Left renal cortex interstitium (tissue), 4 donors: ENCODE measurements around the gene DSCAM. TPM values are rescaled to one million over a fixed set of nuclear protein-coding genes. Genes with fewer than 3 reads are reported as not detected.
"Not testable (repeated sequence)": the region's sequence is repeated elsewhere in the genome, so short reads cannot be mapped to it uniquely, and the experiment has no call there.

Source experiments
- DNase-seq, 4 donors: peaks; one replicate each; pipeline ENCODE4 v3.0.0-alpha.2; 2013; ENCODE audit warnings: low read depth in 4 of 4, low spot score in 2 of 4, missing footprints in 1 of 4
- polyA plus RNA-seq, 4 donors: library from polyadenylated mRNA; unstranded; fragments of 120-200 nt; gene quantifications; one replicate each; pipeline ENCODE4 v1.2.1, GENCODE V29; 2013; ENCODE audit not compliant: insufficient read length in 4 of 4

DSCAM gene
- polyA plus RNA-seq, 4 donors: 0.07 to 0.14 (median 0.10) TPM

DNA sequence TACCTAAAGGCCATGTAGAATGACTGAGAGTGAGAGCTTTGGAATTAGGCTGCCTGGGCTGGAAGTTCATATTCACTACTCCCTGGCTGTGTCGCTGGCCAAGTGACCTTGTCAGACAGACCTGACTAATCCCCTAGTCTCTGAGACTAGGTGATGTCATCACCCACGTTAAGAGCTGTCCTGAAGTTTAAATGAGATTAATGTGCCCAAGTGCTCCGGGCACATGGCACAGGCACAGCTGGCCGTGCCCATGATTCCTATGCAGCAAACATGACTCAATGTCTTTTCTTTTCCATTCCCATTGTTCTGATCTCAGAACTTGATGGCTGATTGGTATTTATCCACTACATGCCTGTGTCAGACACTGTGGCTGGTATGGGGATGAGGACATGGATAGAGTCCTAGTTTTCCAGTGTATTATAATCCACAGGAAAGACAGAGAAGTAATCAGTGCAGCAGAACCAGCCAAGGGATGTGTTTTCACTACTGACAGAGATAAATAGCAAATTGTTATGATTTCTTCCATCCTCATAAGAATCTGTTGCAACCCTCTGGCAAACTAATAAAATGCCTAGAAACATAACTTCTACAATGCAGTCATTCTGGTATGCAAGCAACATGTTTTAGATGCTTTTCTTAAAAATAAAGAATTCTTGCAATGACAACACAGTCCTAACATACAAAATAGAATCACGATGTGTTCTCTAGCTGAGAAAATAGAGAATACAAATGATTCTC, 798.8 kb downstream of the DSCAM start:
- DNase-seq: no peak

DNA sequence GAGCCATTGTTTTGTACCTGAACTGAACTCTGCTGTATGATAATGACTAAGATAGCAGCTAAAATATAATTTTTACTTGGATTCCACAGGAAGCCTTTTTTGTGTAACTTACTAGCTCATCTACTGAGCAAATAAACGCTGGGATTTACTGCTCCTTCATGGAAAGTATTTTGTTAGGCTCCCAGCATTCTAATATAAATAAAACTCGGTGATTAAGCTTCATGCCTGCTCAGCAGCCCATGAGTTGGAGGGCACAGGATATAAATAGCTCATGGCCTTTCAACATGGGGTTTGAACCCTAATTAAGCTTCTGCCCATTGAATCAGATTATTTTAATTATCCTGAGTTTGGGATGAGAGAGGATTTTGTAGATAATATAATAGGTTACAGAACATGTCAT, 799.7 kb downstream of the DSCAM start:
- no peak for DNase-seq

DNA sequence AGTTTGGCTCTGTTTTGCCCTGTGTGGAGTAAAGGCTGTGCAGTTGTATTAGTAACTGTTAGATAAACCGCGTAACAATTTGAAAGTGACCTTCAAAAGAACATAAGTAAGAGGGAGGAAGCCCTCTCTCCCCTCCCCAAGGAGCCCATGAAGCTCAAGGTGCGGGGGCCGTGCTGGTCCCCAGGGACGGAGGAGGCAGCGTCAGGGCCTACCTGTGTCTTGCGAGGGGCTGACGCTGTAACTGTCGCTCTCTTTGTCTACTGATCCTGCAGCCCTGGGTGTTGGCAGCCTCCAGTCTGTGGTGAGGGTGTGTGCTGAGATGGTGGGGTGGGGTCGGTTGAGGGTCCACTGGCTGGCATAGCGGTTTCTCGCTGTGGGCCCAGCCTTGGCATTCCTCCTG, 803.1 kb downstream of the DSCAM start:
- no peak for DNase-seq

DNA sequence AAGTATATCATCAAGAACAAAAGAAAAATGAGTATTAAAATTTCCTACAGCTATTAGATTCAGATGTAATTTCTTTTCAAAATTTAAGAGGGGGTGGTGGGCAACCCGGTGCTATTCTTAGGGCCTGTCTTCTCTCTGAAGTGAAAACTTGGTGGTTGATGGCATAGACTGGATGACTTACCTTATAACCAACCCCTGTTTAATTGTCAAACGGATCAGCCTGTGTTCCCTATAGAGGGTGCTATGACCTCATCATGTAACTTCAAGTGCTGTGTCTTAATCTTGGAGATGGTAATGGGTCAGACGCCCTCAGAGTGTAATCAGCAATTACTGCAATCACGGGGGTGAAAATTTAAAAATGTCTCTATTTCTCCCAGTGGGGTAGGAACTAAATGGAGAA, 803.5 kb downstream of the DSCAM start:
- no peak for DNase-seq

DNA sequence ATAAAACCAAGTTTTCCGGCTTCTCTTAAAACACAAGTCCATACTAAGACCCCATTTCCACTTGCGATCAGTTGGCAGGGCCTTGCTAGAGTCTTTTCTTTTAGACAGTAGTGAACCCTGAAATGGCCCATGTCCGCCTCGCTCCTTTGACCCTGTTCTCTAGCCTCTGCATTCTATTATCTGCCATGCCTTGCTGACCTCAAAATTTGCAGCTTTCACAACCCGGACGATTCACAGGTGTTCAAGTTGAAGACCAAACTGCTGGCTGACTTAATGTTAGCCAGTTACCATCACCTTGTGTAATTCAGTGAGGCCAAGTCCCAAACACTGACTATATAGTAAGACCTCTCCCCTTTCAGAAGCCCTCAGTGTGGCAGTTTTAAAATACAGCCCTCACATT, 805.5 kb downstream of the DSCAM start:
- DNase-seq: no peak

DNA sequence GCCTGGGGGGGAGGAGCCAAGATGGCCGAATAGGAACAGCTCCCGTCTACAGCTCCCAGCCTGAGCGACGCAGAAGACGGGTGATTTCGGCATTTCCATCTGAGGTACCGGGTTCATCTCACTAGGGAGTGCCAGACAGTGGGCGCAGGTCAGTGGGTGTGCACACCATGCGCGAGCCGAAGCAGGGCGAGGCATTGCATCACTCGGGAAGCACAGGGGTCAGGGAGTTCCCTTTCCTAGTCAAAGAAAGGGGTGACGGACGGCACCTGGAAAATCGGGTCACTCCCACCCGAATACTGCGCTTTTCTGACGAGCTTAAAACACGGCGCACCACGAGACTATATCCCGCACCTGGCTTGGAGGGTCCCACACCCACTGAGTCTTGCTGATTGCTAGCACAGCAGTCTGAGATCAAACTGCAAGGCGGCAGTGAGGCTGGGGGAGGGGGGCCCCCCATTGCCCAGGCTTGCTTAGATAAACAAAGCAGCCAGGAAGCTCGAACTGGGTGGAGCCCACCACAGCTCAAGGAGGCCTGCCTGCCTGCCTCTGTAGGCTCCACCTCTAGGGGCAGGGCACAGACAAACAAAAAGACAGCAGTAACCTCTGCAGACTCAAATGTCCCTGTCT, 813.7 kb downstream of the DSCAM start:
- not testable (repeated sequence) for DNase-seq

DNA sequence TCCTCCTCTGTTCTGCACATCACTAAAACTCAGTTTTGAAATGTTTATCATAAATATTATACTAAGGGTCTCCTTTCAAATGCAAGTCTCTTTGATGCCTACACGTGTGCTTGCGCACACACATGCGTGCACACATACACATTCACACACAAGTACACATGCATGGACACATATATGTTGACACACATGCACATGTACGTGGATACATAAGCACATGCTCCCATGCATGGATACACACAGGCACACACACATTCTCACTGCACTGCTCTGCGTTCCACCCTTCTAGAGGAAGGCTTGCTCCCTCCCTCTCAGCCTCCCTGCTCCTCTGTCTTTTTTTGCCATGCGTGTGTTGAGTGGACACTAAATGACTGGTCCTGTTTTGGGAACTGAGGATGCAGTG, 817.1 kb downstream of the DSCAM start:
- no peak for DNase-seq

DNA sequence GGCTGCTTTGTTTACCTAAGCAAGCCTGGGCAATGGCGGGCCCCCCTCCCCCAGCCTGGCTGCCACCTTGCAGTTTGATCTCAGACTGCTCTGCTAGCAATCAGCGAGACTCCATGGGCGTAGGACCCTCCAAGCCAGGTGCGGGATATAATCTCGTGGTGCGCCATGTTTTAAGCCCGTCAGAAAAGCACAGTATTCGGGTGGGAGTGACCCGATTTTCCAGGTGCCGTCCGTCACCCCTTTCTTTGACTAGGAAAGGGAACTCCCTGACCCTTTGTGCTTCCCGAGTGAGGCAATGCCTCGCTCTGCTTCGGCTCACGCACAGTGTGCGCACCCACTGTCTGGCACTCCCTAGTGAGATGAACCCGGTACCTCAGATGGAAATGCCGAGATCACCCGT, 818.6 kb downstream of the DSCAM start:
- DNase-seq: not testable (repeated sequence)

DNA sequence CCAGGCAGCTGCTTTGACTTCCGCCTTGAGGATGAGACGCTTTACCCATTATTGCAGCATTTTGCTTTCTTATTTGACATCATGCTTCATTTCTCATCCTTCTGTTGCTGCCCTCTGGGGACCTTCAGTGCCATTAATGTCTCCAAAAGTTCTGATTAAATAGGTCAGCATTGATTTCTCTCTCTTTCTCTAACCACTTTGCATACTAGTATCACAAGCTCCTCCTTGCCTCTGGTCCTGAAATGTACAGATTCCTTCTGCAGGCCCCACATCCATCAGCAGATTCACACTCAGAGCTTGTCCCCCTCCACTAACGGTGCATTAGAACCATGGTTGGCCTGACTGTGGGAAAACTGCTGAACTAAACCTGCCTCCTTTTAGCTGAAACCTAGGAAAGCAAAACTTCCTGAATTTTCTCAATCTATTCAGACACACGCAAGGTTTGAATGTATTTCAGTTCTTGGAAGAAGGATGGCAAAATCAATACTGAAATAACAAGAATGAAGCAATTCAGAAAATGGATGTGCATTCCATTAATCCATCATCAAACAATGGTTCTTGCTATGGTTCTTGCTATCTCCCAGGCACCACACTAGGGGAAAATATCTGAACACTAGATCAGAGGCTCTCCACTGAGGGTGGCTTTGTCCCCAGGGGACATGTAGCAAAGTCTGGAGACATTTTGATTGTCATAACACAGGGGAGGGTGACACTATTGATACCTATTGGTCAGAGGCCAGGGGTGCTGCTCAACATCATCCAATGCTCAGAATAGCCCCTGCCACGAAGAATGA, 825.2 kb downstream of the DSCAM start:
- no peak for DNase-seq

DNA sequence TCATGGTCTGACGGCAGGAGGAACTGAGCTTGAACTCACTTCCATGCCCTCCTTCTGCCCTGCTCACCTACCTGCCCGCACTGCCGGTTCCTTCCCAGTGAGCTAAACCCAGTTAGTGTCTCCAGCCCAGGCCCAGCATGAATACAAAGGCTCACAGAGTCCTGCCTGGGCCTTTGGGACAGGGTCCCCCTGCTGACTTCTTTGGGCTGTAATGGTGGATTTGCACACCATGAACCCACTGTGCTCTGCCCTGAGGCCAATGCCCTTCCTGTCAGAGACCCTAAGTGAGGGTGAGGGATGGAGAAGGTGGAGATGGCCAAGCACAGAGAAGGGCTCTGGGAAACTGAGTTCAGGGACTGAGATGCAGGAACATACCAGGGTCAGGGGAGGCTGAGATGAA, 826.3 kb downstream of the DSCAM start:
- DNase-seq: no peak

DNA sequence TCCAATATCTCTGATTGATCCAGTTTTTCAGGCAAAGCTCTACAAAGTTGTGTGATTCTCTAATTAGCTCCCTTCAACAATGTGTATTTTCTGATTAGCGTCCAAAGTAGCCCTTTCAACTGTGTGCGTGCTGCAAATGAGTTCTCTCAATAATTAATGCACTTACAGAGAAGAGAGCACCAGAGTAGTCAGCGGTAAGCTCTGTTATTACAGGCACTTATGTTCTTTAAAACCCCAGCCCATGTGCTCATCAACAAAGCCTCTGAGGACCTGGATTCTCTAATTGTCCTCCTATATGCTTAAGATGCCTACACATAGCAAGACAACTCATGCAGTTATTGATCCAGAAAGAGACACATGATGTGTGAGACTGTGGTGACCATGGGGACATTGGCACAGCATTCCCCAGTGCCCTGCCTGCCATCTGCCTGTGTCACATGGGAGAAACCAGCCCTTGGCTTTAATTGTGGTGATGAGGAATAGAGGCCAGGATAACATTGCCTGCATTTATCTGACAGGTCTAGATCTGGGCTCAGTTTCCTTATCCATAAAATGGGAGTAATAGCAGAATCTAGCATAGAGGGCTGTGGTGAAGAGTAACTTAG, 828.0 kb downstream of the DSCAM start:
- DNase-seq: no peak

DNA sequence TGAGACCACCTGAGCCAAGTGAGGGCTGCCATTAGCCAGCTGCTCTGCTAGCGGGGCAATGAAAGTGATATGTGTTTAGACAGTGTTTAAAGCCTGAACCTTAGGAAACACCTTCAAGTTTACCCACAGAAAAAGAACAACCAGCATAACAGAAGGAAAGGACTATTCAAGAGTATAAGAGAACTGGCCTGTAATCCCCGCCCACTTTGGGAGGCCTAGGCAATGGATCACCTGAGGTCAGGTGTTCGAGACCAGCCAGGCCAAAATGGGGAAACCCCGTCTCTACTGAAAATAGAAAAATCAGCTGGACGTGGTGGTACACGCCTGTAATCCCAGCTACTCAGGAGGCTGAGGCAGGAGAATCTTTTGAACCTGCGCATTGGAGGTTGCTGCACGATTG, 830.3 kb downstream of the DSCAM start:
- no peak for DNase-seq

DNA sequence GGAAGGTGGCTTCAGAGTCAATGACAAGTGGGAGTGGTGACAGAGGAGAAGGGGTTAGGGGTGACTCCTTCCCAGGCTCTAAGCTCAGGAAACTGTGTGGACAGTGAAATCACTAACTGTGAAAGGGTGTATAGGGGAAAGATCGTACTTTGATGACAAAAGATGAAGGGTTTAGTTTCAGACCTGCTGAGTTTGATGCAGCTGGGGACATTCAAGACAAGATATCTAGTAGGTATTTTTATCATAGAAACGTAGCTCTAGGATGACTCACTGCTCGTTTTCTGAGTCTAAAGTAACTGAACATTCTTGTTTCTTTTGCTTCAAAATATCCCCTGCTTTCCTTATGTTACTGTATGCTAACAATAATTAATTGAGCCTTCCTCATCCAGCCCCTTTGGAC, 830.7 kb downstream of the DSCAM start:
- DNase-seq: no peak

DNA sequence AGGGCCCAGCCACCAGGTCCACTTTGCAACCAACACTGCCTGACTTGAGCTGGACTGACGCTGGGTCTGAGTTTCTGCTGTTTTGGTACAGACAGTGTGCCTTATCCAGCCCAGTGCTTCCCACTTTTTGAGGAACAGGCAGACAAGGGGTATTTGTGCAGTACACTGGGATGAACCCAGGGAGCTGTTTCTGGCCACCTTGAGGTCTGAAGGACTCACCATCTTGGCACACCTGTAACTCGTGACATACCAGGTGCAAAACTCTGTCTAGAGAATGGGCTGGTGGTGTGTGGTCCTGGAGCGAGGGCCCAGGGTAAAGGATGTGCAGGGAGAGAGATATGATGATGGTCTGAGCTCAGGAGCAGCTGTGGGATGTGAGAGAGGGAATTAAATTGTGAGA, 831.1 kb downstream of the DSCAM start:
- no peak for DNase-seq

DNA sequence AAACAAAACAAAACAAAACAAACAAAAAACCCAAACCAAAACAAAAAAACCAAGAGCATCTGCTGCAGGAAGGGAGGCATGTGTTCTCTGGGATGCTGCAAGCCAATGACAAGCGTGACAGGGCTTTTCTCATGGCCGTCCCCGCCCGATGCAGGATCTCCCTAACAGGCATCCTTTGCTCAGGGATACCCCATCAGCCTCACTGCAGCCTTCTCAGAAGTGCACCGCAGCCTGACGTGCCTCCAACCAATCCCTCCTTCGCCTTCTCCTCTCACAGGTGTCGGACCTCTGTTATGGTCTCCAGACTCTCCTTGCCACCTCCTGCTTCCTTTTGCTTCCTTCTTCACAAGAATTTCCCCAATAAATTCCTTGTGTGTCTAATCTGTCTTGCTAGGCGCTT, 832.6 kb downstream of the DSCAM start:
- DNase-seq: no peak

DNA sequence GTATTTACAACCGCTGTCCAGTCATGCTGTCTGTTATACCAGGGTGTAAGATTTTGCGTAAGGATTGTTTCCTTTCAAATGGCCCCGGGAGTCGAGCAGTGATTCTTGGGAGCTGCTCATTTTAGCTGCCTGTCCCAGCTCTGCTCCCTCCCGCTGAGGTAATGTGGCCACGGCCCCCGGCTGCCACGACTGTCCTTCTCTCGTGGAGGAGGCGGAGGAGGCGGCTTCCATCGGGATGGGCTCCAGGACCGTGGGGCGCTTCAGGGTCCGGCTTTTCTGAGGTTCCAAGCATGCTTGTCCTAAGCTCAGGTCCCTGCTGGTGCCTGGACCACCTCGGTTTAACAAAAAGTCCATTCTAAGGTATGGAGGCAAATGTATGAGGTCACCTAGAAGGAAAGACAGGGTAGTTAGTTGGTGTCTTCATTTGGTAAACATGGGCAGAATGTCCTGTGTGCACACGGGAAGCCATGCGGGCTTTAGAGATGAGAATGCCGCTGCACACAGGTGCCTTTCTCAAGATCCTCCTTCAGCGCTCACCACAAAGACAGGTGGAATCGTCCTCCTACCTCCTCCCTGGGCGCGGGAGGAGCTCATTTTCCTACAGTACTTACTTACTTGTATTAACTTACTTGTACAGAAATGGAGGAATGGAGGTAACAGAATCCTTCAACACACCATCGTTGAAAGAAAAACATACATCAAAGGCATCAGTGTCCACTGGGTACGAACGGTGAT, 833.8 kb downstream of the DSCAM start:
- DNase-seq: no peak

DNA sequence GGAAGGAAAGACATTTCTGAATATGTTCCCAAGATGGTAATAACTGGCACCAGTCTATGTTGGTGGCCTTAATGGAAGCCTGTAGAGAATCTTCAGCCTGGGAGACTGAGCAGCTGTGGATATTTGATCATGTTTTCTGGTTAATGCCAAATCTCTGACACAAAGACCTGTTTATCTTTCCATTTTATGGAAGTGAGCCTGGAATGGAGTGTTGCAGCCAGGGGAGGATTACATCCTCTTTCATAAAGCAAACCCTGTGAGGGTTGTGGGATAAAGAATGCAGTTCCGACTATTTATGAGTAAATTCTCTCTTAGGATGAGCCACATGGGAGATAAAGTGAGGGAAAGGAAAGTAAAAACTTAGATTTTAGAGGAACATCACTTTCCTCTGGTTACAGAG, 835.6 kb downstream of the DSCAM start:
- no peak for DNase-seq

DNA sequence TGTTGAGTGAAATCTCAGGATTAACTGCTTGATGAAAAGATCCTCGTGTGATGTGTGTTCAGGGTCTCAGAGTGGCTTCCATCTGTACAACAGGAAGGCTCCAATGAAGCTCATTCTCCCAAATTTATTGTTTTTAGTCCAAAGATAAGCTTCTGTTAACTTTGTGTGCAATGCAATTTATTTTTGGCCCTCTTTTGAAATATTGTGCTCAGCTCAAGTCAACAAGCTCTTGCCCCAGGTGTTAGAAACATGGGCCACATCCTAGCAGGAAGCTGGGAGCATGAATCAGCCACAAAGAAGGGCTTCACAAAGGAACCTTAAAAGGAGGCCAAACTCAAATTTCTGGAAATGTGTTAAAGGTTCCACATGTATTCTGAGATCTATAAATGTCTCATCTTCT, 844.0 kb downstream of the DSCAM start:
- DNase-seq: no peak

DNA sequence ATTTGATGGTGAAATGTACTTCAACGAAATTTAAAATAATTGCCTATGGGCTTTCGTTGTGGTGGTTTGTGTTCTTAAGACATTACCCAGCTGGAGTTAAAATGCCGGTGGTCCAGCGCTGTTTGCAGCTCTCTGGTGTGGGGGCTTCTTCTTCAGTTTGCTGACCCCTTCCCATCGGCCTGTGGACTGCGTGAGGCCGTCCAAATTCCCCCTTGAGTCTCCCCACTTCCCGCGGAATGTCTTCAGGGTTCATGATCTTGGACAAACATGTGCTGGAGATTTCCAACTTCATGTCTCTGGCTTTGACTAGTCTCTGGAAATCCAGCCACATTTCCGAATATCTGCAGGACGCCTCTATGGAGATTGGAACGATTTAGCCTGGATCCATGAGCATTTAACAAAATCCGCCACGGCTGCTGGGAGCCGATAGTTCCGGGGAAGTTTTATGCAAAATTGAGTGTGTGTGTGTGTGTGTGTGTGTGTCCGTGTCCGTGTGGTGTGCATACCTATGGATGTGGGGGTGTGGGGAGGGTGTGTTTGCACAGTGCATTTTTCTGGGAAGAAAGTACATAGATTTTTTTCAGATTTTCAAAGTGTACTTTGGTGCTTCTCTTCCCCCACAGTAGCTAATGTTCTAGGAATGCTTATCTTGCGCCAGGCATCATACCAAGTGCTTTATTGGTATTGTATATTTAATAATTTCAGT, 862.5 kb downstream of the DSCAM start:
- DNase-seq: peak in 3 of 4 donors; percentile 44 to 63 (median 53)

DNA sequence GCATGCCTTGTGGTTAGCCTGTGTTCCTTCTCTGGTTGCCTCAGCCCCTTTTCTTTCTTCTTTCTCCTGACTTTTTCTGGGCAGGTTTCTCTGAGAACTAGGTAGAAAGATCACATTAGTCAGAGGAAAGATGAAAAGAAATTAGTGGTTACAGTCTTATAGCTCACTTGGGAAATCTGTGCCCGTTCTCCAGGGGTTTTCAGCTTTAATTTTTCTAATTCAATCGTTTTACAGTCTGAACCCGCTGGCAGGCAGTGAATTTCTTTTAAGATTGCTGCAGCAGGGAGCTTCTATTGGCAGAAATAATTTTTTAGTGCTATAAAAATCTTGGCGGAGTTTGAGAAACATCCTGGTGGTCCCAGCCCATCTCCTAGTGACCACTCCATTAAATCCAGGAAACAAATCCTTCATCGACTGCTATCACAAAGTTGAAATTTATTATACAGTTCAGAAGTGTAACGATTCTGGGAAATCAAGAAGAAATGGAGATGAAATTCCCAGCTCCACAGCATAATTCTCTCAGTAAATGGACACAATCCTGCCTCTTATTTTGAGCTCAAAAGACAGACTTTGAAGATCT, 866.6 kb downstream of the DSCAM start:
- DNase-seq: no peak
